Right cardiac atrium (tissue), 5 donors: Measurements from ENCODE around the gene TUG1. TPM values are rescaled to one million over a fixed set of nuclear protein-coding genes. Genes with fewer than 3 reads are reported as not detected.

ENCODE experiments used
- ATAC-seq, 2 donors: fragments of 200-7000 bp; cut with Tn5 transposase; one replicate each; pipeline versions ENCODE4 v1.8.0 to v1.9.1; 2020; ENCODE audit warnings: moderate library complexity in 2 of 2, mild to moderate bottlenecking in 1 of 2
- DNase-seq, 3 donors: peaks; one replicate each; pipeline ENCODE4 v3.0.0-alpha.2; 2020
- H3K27ac ChIP-seq: one replicate; pipeline ENCODE4 v1.5.1; 2013; ENCODE audit warnings: mild to moderate bottlenecking, low read length, control low read depth, moderate library complexity
- H3K27me3 ChIP-seq: one replicate; pipeline ENCODE4 v1.6.1; 2013; ENCODE audit not compliant: control insufficient read depth, insufficient read depth
- H3K4me1 ChIP-seq: one replicate; pipeline ENCODE4 v1.6.1; 2013; ENCODE audit warnings: low read length; ENCODE audit not compliant: control insufficient read depth, insufficient read depth
- H3K4me3 ChIP-seq: one replicate; pipeline ENCODE4 v1.5.1; 2013; ENCODE audit warnings: low read length, control low read depth
- H3K9me3 ChIP-seq: one replicate; pipeline ENCODE4 v1.6.1; 2013; ENCODE audit warnings: low read length; ENCODE audit not compliant: control insufficient read depth
- WGBS: extraction: QIAGEN DNeasy Blood & Tissue Kit; methylation state at CpG from one replicate; pipeline ENCODE4 v1.1.7; 2013; 5-methylcytosine and 5-hydroxymethylcytosine counted together
- intact Hi-C, 4 donors: fragments of 100-400 bp; cut with DNase I; formaldehyde crosslinking; loops; one replicate each; pipeline versions ENCODE4 v1.11.0 to v1.14.0; 2022 to 2023
- polyA plus RNA-seq: library from polyadenylated mRNA; stranded (reverse); fragments of 200-250 nt; gene quantifications from one replicate; pipeline ENCODE4 v1.2.3, GENCODE V29; 2013
- total RNA-seq, 4 donors: library from RNA; stranded (reverse); fragmentation: NEBNext Ultra II Directional; extraction: Animal tissue kit (Norgen Biotek cat#: 25700); gene quantifications; one replicate each; pipeline ENCODE4 v1.2.1, GENCODE V29; 2021
- donor health status: healthy with polysubstance abuse.
- donor health status: DM: no; HTN: yes; CAD: no.
- donor health status: DM: no; HTN: no; CAD: no.
- donor health status: DM: no; HTN: yes; CAD: no; lungs with severe emphysema.
- donor health status: DM: yes; HTN: yes; CAD: no.

TUG1 gene
- total and polyA plus RNA-seq, 5 donors: 22.8 to 56.2 (median 44.6) TPM

- H3K27ac ChIP-seq: no peak overlapping the region
- H3K9me3 ChIP-seq: no peaks in the 10 kb centered on the region
- intact Hi-C loops: no loop called here
- ATAC-seq (no peak), DNase-seq (no peak)
- H3K4me3 ChIP-seq: no peak overlapping the region
- H3K4me1 ChIP-seq: no peaks in the 10 kb centered on the region
- no peaks in the 10 kb centered on the region for H3K27me3 ChIP-seq
- 77% methylated on average over 4 of the region's 4 CpGs for WGBS
Observed at GRCh38 chr22:30998329-30998728, 29.3 kb downstream of the TUG1 start.

GRCh38 chr22:31001124-31001770, 32.2 kb downstream of the TUG1 start:
- WGBS: 87% methylated on average over 6 of the region's 6 CpGs
- intact Hi-C loops: no loop called here
- Histone ChIP-seq H3K27me3 (no peaks in the 10 kb centered on the region), H3K4me1 (no peaks in the 10 kb centered on the region), H3K27ac (no peak overlapping the region), H3K9me3 (no peaks in the 10 kb centered on the region), H3K4me3 (no peak overlapping the region)
- DNase-seq (no peak), ATAC-seq (no peak)

- intact Hi-C loops: no loop called here
- no peak for DNase-seq
- Histone ChIP-seq H3K27ac (no peak overlapping the region), H3K27me3 (no peaks in the 10 kb centered on the region), H3K4me1 (no peaks in the 10 kb centered on the region), H3K4me3 (no peak overlapping the region), H3K9me3 (no peaks in the 10 kb centered on the region)
- ATAC-seq: no peak
Observed at GRCh38 chr22:31005535-31005934, 36.5 kb downstream of the TUG1 start.

GRCh38 chr22:31019191-31019930, 50.3 kb downstream of the TUG1 start:
- no peaks in the 10 kb centered on the region for H3K27me3 ChIP-seq
- intact Hi-C loops: no loop called here
- ATAC-seq (no peak), DNase-seq (no peak)
- H3K4me3 ChIP-seq: no peak overlapping the region
- no peaks in the 10 kb centered on the region for H3K9me3 ChIP-seq
- H3K27ac ChIP-seq: no peak overlapping the region
- no peaks in the 10 kb centered on the region for H3K4me1 ChIP-seq
- 83% methylated on average over 3 of the region's 3 CpGs for WGBS

- WGBS: 91% methylated on average over 4 of the region's 4 CpGs
- Histone ChIP-seq H3K4me1 (no peaks in the 10 kb centered on the region), H3K4me3 (no peak overlapping the region), H3K27ac (no peak overlapping the region), H3K27me3 (no peaks in the 10 kb centered on the region), H3K9me3 (no peaks in the 10 kb centered on the region)
- DNase-seq (no peak), ATAC-seq (no peak)
- intact Hi-C loops: no loop called here
Observed at GRCh38 chr22:31020334-31020733, 51.3 kb downstream of the TUG1 start.

- WGBS: 95% methylated on average over 5 of the region's 5 CpGs
- no peak overlapping the region for H3K4me3 ChIP-seq
- no peaks in the 10 kb centered on the region for H3K27me3 ChIP-seq
- H3K4me1 ChIP-seq: no peaks in the 10 kb centered on the region
- ATAC-seq: no peak
- H3K27ac ChIP-seq: no peak overlapping the region
- H3K9me3 ChIP-seq: no peaks in the 10 kb centered on the region
- DNase-seq: no peak
- intact Hi-C loops: no loop called here
Observed at GRCh38 chr22:31022516-31022915, 53.5 kb downstream of the TUG1 start.

Other genes with a start within 250 kb of the TUG1 start
- gene MORC2, start 491 bp upstream of the TUG1 start, total RNA-seq: 10 to 100 TPM; 17.0 to 24.0 (median 17.3) TPM
- gene MORC2, start 491 bp upstream of the TUG1 start, polyA plus RNA-seq: 15.8 TPM
- gene SMTN, start 112.1 kb downstream of the TUG1 start, total RNA-seq: 100 to 1,000 TPM; 156 to 233 (median 217) TPM
- 192 TPM for gene SMTN, start 112.1 kb downstream of the TUG1 start, polyA plus RNA-seq
- gene SELENOM, start 138.3 kb downstream of the TUG1 start, total RNA-seq: 100 to 1,000 TPM; 167 to 205 (median 176) TPM
- 219 TPM for gene SELENOM, start 138.3 kb downstream of the TUG1 start, polyA plus RNA-seq
- 10 to 100 TPM; 28.8 to 62.1 (median 50.7) TPM for gene INPP5J, start 153.7 kb downstream of the TUG1 start, total RNA-seq
- 28.9 TPM for gene INPP5J, start 153.7 kb downstream of the TUG1 start, polyA plus RNA-seq
- not detected for gene PLA2G3, start 171.2 kb downstream of the TUG1 start, total RNA-seq
- not detected for gene PLA2G3, start 171.2 kb downstream of the TUG1 start, polyA plus RNA-seq
- gene RNF185, start 190.9 kb downstream of the TUG1 start, total RNA-seq: 10 to 100 TPM; 20.3 to 23.2 (median 21.6) TPM
- 15.1 TPM for gene RNF185, start 190.9 kb downstream of the TUG1 start, polyA plus RNA-seq
- gene LIMK2, start 243.0 kb downstream of the TUG1 start, total RNA-seq: 10 to 100 TPM in 3 of 4 donors, 1 to 10 TPM in 1; 8.9 to 12.1 (median 11.1) TPM
- 6.5 TPM for gene LIMK2, start 243.0 kb downstream of the TUG1 start, polyA plus RNA-seq